GM18867 (cell line): Measurements from ENCODE around the gene ASB6.

Experiments used
- ATAC-seq: cut with Tn5 transposase; IDR thresholded peaks from one replicate; pipeline ENCODE4 v1.9.1; 2021; ENCODE audit warnings: mild to moderate bottlenecking, moderate library complexity; ENCODE audit not compliant: unreplicated experiment

ASB6 gene

GRCh38 chr9:129641750-129642585, at the start of gene ASB6:
TSS of gene ASB6 (minus strand) at chr9:129642151. CDS start at chr9:129641999, 152 bp downstream.
- peak; percentile 84 for ATAC-seq

GRCh38 chr9:129688285-129689043, 46.5 kb upstream of the ASB6 start:
- ATAC-seq, result no peak

- no peak for ATAC-seq
Observed at GRCh38 chr9:129687391-129687790, 45.4 kb upstream of the ASB6 start.

- no peak for ATAC-seq
Observed at GRCh38 chr9:129686736-129687135, 44.8 kb upstream of the ASB6 start.

GRCh38 chr9:129685933-129686259, 43.9 kb upstream of the ASB6 start:
- ATAC-seq, result no peak

GRCh38 chr9:129685220-129685932, 43.4 kb upstream of the ASB6 start:
- ATAC-seq, result no peak

GRCh38 chr9:129682381-129682780, 40.4 kb upstream of the ASB6 start:
- no peak for ATAC-seq

GRCh38 chr9:129681924-129682323, 40.0 kb upstream of the ASB6 start:
- no peak for ATAC-seq

GRCh38 chr9:129679537-129679936, 37.6 kb upstream of the ASB6 start:
- no peak for ATAC-seq

GRCh38 chr9:129678844-129679243, 36.9 kb upstream of the ASB6 start:
- ATAC-seq, result no peak

- no peak for ATAC-seq
Observed at GRCh38 chr9:129677456-129677855, 35.5 kb upstream of the ASB6 start.

- ATAC-seq, result no peak
Observed at GRCh38 chr9:129676975-129677374, 35.0 kb upstream of the ASB6 start.

- no peak for ATAC-seq
Observed at GRCh38 chr9:129676287-129676686, 34.3 kb upstream of the ASB6 start.

- no peak for ATAC-seq
Observed at GRCh38 chr9:129675620-129676019, 33.7 kb upstream of the ASB6 start.

- ATAC-seq, result no peak
Observed at GRCh38 chr9:129674229-129674628, 32.3 kb upstream of the ASB6 start.

GRCh38 chr9:129673602-129674001, 31.7 kb upstream of the ASB6 start:
- ATAC-seq, result no peak

- no peak for ATAC-seq
Observed at GRCh38 chr9:129672702-129673101, 30.8 kb upstream of the ASB6 start.

GRCh38 chr9:129671519-129671918, 29.6 kb upstream of the ASB6 start:
- no peak for ATAC-seq

- ATAC-seq, result no peak
Observed at GRCh38 chr9:129671065-129671464, 29.1 kb upstream of the ASB6 start.

- ATAC-seq, result no peak
Observed at GRCh38 chr9:129669946-129670345, 28.0 kb upstream of the ASB6 start.

GRCh38 chr9:129669141-129669718, 27.3 kb upstream of the ASB6 start:
- ATAC-seq, result no peak
